ENCODE measurements around the gene C19orf47.
A peak's percentile ranks its signal among the peaks of the same experiment; 100 is the strongest.

C19orf47 gene

DNA sequence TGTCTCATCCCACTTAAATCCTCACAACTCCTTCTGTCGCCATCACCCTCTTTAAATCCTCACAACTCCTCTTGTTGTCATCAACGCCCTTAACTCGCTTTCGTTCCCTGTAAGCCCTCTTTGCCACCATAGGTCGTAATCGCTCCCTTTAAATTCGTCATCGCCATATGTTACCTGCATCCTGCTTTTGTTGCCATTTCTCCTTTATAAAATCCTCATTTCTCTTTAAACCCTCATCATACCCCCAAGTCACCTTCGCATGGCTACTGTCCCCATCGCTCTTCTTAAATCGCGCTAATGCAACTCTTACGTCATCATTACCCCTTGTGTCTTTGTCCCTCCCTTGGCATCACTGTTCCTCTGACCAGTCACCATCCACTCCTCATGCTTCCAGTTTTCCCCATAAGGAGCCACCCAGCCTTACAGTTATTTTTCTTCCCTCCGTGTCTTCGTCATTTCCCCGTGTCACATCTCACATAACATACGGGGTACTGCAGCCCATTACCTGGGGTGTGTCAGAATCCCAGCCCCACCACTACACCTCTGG, 837 bp upstream of the C19orf47 start:
- TF ChIP-seq CTCF (conservative IDR thresholded peaks at IDR 0.05; ENCODE audit: control insufficient read depth, insufficient read depth, low read depth, low read length), result no peak
- DNase-seq (ENCODE audit: low read depth), result peak; percentile 79

GRCh38 chr19:40344422-40344821, 3.8 kb downstream of the C19orf47 start:
- TF ChIP-seq CTCF (conservative IDR thresholded peaks at IDR 0.05; ENCODE audit: control insufficient read depth, insufficient read depth, low read depth, low read length), result no peak
- H3K4me3 ChIP-seq (ENCODE audit: control insufficient read depth, low read depth, low read length), result no peak overlapping the region
- no peak for DNase-seq (ENCODE audit: low read depth)

More for the DNA sequence above, 837 bp upstream of the C19orf47 start:
- H3K4me3 ChIP-seq (ENCODE audit: control insufficient read depth, low read depth, low read length), result peak overlapping the region; percentile 96

DNA sequence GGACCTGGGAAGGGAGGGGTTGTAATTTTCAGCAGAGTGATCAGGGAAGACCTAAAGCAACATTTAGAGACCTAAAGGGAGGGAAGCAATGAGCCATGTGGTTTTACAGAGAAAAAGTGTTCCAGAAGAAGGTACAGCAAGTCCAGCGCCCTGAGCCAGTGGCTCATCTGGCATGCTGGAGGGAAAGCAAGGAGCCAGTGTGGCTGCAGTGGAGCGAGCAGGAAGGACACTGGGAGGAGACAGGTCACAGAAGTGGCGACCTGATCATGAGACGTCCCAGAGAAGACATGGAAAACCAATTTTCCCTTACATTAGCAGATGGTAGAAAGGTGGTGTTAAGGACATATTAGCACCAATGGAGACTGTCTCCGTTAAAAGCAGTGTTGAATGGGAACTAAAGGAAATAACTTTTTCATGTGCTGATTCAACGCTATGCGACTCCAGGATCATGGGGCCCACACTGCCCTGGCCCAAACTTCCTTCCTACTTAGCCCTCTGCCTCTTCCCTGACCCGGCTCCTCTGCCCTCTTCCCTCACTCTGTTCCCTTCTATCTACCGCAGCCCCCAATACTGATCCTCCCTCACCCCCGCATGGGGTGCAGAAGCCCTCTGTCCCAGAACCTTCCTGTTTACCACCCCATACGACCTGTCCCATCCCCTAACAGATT, 5.4 kb downstream of the C19orf47 start:
- no peak for DNase-seq (ENCODE audit: low read depth)
- TF ChIP-seq CTCF (conservative IDR thresholded peaks at IDR 0.05; ENCODE audit: control insufficient read depth, insufficient read depth, low read depth, low read length), result no peak

DNA sequence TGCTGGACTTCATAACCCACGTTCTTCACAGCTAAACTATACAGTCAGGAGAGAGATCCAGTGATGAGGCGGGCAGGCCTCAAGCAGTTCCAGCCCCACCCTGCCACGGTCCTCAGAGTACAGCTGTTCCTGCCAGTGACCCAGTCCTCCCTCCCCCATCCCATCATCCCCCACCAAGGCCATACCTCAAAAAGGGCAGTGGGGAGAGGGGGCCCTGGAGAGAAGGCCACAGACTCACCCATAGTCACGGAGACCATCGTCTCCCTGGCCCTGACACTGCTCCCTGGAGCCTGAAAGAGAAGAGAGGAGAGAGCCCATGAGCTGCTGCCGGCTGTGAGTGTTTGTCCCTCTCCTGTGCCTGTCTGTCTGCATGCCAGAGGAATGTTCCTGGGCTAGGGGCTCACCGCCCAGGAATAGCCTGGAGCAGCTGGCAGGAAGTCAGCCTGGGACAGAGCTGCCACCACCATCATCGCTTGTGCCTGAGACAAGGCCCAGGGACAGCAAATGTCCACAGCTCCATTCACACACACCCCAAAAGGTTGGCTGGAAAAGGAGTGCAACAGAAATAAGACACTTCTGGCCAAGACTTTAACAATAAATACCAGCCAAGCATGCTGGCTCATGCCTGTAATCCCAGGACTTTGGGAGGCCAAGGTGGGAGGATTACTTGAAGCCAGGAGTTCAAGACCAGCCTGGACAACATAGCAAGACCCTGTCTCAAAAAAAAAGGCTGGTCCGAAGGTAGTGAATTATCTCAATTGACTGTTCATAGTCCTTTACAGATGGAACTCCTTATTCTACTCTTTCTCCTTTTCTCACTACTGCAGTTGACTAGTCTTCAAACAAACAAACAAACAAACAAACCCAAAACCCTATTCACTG, 6.4 kb downstream of the C19orf47 start:
- no peak overlapping the region for H3K4me3 ChIP-seq (ENCODE audit: control insufficient read depth, low read depth, low read length)
- DNase-seq (ENCODE audit: low read depth), result no peak
- no peak for TF ChIP-seq CTCF (conservative IDR thresholded peaks at IDR 0.05; ENCODE audit: control insufficient read depth, insufficient read depth, low read depth, low read length)

More for the DNA sequence above, 5.4 kb downstream of the C19orf47 start:
- no peak overlapping the region for H3K4me3 ChIP-seq (ENCODE audit: control insufficient read depth, low read depth, low read length)

DNA sequence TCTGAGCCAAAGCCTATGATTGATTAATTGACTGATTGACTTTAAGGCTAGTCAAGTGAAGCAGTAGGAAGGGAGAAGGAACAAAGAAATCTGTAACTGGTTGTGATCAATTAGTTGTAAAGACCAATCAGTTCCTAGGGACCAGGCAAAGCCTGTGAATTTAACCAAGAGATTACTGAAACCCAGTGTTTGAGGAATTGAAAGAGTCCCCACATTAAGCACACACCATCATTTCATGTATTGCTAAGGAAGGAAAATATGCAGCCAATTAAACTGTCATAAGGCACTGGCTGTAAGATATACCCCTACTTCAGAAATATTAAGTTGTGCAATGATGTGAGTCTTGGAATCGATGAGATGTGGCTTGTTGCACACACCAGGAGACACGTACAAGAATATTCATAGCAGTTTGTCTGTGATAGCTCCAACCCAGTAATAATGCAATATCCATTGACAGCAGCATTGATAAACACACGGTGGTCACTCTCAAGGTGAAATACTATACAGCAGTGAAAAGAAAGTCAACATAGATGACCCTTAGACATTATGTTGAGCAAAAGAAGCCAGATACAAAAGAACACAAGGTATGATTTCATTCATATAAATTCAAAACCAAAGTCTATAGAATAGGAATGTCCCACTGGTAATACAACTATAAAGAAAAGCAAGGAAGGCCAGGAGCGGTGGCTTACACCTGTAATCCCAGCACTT, 9.0 kb downstream of the C19orf47 start:
- no peak for TF ChIP-seq CTCF (conservative IDR thresholded peaks at IDR 0.05; ENCODE audit: control insufficient read depth, insufficient read depth, low read depth, low read length)
- no peak for DNase-seq (ENCODE audit: low read depth)
- H3K4me3 ChIP-seq (ENCODE audit: control insufficient read depth, low read depth, low read length), result no peak overlapping the region

- H3K4me3 ChIP-seq (ENCODE audit: control insufficient read depth, low read depth, low read length), result no peak overlapping the region
- no peak for DNase-seq (ENCODE audit: low read depth)
- no peak for TF ChIP-seq CTCF (conservative IDR thresholded peaks at IDR 0.05; ENCODE audit: control insufficient read depth, insufficient read depth, low read depth, low read length)
Measured at GRCh38 chr19:40337594-40337993, 10.6 kb downstream of the C19orf47 start.

All from fibroblast of mammary gland (primary cell).